ENCODE results near the gene ECHDC1. TPM values are rescaled to one million over a fixed set of nuclear protein-coding genes. Genes with fewer than 3 reads are reported as not detected.

ECHDC1 gene
- polyA plus RNA-seq, 1 donor from 2014 or later: 95.7 TPM

DNA sequence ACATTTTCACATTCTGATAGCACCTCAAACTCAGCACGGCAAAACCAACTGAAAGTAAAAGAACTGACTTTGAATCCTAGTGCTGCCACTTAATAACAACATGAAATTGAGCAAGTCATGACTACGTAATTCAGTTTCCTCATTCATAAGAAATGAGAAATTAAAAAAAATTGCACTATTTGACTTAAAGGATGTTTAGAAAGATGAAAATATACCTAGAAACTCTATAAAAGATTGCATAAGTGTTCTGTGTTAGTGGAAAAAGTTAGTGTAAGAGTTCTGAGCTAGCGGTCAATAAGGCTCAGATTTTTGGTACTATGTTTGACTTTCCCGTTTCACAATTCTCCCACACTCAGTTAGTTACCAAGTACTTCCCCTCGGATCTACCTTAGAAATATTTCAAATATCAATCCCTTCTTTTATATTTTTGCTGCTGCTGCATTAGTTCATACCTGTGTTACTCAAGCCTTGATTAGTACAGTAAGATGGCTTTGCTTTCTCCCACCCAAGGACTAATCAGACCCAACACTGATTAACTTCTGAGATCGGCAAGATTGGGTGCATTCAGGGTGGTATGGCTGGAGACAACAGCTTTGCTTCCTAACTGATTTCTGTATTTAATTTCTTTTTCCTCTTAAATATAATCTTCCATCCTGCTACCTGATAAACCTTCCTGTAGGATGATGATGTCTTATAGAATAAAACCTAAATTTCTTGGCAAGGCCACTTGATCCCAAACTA is 25.9 kb downstream of the ECHDC1 start:
- Histone ChIP-seq H3K9ac (ENCODE audit: low read length) (no peak overlapping the region), H3K9me3 (ENCODE audit: low read length) (no peaks in the 10 kb centered on the region), H3K4me3 (ENCODE audit: low read length) (no peak overlapping the region), H2AFZ (ENCODE audit: low read depth, low read length) (no peak overlapping the region), H3K79me2 (replicated peaks; ENCODE audit: insufficient read depth, low read length) (no peaks in the 10 kb centered on the region), H3K36me3 (ENCODE audit: insufficient read depth, low read length) (no peaks in the 10 kb centered on the region), H4K20me1 (ENCODE audit: insufficient read depth) (no peaks in the 10 kb centered on the region), H3K9me2 (ENCODE audit: insufficient read depth, low read length) (no peaks in the 10 kb centered on the region), H3K27me3 (ENCODE audit: insufficient read depth, low read depth, low read length) (no peaks in the 10 kb centered on the region), H3K4me2 (ENCODE audit: low read length) (no peak overlapping the region), H3K27ac (ENCODE audit: low read length) (no peak overlapping the region), H3F3A (ENCODE audit: insufficient read depth, low read length, poor library complexity, severe bottlenecking) (no peaks in the 10 kb centered on the region)
- no peak for TF ChIP-seq EP300 (conservative IDR thresholded peaks at IDR 0.05; ENCODE audit: poor library complexity, severe bottlenecking)
- TF ChIP-seq RAD21 (conservative IDR thresholded peaks at IDR 0.05): no peak
- no peak for TF ChIP-seq SMC3 (conservative IDR thresholded peaks at IDR 0.05; ENCODE audit: poor library complexity)
- no peak for TF ChIP-seq POLR2AphosphoS5 (IDR thresholded peaks at IDR 0.05)
- no peak for TF ChIP-seq EZH2 (IDR thresholded peaks at IDR 0.05; ENCODE audit: borderline replicate concordance, insufficient read depth, low read length, poor library complexity, severe bottlenecking)
- no peak for TF ChIP-seq TAF1 (IDR thresholded peaks at IDR 0.05; ENCODE audit: low read depth)
- TF ChIP-seq CTCF (IDR thresholded peaks at IDR 0.05; ENCODE audit: poor library complexity, severe bottlenecking): no peak
- TF ChIP-seq, protein P1, sequence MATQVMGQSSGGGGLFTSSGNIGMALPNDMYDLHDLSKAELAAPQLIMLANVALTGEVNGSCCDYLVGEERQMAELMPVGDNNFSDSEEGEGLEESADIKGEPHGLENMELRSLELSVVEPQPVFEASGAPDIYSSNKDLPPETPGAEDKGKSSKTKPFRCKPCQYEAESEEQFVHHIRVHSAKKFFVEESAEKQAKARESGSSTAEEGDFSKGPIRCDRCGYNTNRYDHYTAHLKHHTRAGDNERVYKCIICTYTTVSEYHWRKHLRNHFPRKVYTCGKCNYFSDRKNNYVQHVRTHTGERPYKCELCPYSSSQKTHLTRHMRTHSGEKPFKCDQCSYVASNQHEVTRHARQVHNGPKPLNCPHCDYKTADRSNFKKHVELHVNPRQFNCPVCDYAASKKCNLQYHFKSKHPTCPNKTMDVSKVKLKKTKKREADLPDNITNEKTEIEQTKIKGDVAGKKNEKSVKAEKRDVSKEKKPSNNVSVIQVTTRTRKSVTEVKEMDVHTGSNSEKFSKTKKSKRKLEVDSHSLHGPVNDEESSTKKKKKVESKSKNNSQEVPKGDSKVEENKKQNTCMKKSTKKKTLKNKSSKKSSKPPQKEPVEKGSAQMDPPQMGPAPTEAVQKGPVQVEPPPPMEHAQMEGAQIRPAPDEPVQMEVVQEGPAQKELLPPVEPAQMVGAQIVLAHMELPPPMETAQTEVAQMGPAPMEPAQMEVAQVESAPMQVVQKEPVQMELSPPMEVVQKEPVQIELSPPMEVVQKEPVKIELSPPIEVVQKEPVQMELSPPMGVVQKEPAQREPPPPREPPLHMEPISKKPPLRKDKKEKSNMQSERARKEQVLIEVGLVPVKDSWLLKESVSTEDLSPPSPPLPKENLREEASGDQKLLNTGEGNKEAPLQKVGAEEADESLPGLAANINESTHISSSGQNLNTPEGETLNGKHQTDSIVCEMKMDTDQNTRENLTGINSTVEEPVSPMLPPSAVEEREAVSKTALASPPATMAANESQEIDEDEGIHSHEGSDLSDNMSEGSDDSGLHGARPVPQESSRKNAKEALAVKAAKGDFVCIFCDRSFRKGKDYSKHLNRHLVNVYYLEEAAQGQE (IDR thresholded peaks at IDR 0.05; ENCODE audit: borderline replicate concordance): no peak
- no peak for TF ChIP-seq MXI1 (conservative IDR thresholded peaks at IDR 0.05; ENCODE audit: poor library complexity, severe bottlenecking)

DNA sequence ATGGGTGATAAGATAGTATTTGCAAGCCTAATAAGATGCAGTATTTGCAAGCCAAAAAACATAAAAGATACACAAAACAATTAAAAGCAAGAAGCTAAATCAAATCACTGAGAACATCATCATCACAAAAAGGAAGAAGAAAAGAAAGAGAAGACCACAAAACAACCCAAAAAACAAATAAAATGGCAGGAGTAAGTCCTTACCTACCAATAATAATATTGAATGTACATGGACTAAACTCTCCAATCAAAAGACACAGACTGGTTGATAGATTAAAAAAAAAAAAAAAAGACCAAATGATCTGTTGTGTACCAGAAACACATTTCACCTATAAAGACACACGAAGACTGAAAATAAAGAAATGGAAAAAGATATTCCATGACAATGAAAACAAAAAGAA is 37.7 kb downstream of the ECHDC1 start:
- H3K9me3 ChIP-seq (ENCODE audit: low read length): no peaks in the 10 kb centered on the region
- no peak overlapping the region for H3K27ac ChIP-seq (ENCODE audit: low read length)
- no peaks in the 10 kb centered on the region for H4K20me1 ChIP-seq (ENCODE audit: insufficient read depth)
- H2AFZ ChIP-seq (ENCODE audit: low read depth, low read length): no peak overlapping the region
- no peaks in the 10 kb centered on the region for H3K79me2 ChIP-seq (replicated peaks; ENCODE audit: insufficient read depth, low read length)
- H3K27me3 ChIP-seq (ENCODE audit: insufficient read depth, low read depth, low read length): no peaks in the 10 kb centered on the region
- H3K9me2 ChIP-seq (ENCODE audit: insufficient read depth, low read length): no peaks in the 10 kb centered on the region
- H3K36me3 ChIP-seq (ENCODE audit: insufficient read depth, low read length): no peaks in the 10 kb centered on the region
- no peak overlapping the region for H3K9ac ChIP-seq (ENCODE audit: low read length)
- no peak overlapping the region for H3K4me3 ChIP-seq (ENCODE audit: low read length)
- TF ChIP-seq CTCF (IDR thresholded peaks at IDR 0.05; ENCODE audit: poor library complexity, severe bottlenecking): no peak
- no peak overlapping the region for H3K4me2 ChIP-seq (ENCODE audit: low read length)
- H3F3A ChIP-seq (ENCODE audit: insufficient read depth, low read length, poor library complexity, severe bottlenecking): no peaks in the 10 kb centered on the region

Data from neural cell (in vitro differentiated cells).